GM03348 (cell line): ENCODE results near the gene LSM12.

Source experiments
- DNase-seq: peaks from one replicate; pipeline ENCODE4 v3.0.0; 2012; ENCODE audit warnings: low spot score

Gene LSM12

DNA sequence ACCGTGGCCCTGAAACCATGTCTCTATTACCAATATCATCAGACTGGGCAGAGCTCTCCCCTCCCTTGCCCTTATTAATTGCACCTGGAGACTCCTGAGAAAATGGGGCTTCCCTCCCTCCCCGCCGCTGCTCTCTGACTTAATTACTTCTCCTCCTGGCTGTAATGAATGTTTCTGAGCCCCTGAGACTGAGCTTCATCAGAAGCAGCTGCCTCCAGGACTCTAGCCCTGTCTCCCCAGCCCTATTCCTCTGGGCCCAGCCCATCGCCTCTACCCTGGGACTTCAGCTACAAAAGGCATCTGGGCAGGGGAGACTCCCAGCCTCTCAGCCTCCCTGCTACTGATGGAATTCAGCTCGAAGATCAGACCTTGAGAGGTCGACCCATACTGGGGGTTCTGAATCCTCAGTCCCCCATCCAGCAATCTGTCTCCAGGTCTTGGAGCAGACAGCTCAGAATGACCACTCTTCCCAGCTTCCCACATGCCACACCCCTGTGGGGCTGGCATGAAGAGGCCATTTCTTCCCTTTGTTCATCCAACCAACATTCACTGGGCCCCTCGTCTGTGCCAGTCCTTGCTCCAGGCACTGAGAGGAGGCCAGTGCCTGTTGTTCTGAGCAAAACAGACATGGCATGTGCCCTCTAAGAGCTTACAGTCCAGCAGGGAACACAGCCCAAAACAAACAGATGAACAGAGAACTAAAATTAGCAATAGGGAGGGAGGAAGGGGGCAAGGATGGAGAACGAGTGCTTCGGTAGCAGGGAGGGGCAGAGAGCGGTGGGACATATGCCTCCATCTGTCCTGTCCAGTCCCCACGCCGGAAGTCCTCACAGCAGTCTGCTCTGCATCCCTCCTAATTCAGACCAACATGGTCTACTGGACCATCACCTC, 79.1 kb downstream of the LSM12 start:
- DNase-seq = no peak

DNA sequence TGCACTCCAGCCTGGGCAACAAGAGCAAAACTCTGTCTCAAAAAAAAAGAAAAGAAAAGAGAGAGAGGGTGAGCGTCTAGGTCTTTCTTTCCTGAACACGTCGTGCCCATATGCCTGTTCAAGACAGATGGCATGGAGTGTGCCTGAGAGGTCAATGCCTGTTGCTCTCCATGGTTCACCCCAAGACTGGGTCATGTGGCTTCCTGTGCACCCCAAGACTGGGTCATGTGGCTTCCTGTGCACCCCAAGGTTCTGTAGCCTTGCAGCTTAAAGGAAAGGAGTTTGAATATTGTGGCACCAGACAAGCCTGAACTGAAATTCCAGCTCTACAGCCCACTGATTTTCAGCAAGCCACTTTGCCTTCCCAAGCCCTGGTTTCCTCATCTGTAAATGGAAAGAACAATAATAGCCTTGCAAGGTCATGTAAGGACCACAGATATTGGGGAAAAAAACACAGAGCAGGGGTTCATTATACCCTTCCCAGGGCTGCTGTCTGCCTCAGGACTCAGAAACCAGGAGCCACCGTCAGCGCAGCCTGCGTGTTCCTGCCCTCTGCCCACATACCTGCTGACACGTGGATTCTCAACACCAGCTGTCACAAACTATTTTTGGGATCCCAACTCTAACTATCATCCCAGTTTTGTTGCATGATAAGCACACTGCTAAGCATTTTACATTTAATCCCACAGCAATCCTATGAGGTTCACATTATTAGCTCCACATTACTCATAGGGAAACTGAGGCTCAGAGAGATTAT, 80.1 kb downstream of the LSM12 start:
- no peak for DNase-seq

- DNase-seq = no peak
These were observed 82.0 kb downstream of the LSM12 start for GRCh38 chr17:43984521-43984920.
